OCI-LY1 (cell line): Measurements from ENCODE around the gene IMMP2L.

Experiments
- EZH2 ChIP-seq: fragments of 200-600 bp; sonication (generic), shearing (Covaris generic); IDR thresholded peaks from 2 replicates; pipeline ENCODE4 v1.8.0; 2017; ENCODE audit warnings: borderline replicate concordance, mixed run types, mild to moderate bottlenecking, antibody characterized with exemption, low read length, moderate library complexity, mixed read lengths
- TF ChIP-seq, protein P1 (sequence below): fragments of 200-600 bp; sonication (generic), shearing (Covaris generic); IDR thresholded peaks from 2 replicates; pipeline ENCODE4 v1.5.1; 2017; ENCODE audit warnings: mild to moderate bottlenecking, antibody characterized with exemption, low read length, moderate library complexity, mixed read lengths

DNA sequence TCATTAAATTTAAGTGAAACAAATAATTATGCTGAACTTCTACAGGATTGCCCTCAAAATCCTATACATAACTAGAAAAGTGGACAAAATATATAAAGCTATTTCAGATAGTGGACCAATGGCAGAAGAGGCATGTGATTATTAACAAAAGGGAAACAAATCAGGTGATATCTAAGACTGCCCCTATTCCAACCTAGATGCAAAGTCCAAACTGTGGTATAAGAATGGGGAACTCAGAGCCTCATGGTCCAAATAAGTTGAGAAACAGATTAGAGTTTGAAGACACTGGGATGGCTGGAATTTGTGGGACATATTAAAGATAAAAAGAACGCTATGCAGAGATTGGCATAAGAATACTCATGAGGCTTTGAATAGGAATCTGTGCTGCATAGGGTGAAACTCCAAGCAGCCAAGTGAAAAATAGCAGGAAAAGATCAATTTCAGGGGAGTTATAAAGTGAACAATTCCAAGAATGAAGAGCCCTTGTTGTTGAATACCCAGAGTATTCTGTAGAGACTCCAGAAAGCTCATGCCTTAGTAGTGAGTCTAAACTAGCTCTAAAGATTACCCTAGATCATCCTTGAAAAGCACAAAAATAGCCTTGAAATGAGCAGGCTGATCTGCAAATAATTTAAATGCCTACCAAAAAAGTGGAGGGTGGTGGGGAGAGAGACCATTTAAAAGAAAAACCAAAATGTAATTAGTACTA, 152.4 kb downstream of the IMMP2L start:
- TF ChIP-seq, protein P1, sequence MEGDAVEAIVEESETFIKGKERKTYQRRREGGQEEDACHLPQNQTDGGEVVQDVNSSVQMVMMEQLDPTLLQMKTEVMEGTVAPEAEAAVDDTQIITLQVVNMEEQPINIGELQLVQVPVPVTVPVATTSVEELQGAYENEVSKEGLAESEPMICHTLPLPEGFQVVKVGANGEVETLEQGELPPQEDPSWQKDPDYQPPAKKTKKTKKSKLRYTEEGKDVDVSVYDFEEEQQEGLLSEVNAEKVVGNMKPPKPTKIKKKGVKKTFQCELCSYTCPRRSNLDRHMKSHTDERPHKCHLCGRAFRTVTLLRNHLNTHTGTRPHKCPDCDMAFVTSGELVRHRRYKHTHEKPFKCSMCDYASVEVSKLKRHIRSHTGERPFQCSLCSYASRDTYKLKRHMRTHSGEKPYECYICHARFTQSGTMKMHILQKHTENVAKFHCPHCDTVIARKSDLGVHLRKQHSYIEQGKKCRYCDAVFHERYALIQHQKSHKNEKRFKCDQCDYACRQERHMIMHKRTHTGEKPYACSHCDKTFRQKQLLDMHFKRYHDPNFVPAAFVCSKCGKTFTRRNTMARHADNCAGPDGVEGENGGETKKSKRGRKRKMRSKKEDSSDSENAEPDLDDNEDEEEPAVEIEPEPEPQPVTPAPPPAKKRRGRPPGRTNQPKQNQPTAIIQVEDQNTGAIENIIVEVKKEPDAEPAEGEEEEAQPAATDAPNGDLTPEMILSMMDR = no peak
- no peak for TF ChIP-seq EZH2
